Endothelial cell of hepatic sinusoid (primary cell): ENCODE data around the gene LENG9.
"Not testable (repeated sequence)": the region's sequence is repeated elsewhere in the genome, so short reads cannot be mapped to it uniquely, and the experiment has no call there.

Experiments used
- in situ Hi-C: cut with HindIII; loops from 2 replicates; pipeline ENCODE4 v1.10.0; 2017; ENCODE audit warnings: low sequenced_read_pairs

Gene LENG9

GRCh38 chr19:54478677-54479266, 15.2 kb upstream of the LENG9 start:
- in situ Hi-C loops = no loop called here

DNA sequence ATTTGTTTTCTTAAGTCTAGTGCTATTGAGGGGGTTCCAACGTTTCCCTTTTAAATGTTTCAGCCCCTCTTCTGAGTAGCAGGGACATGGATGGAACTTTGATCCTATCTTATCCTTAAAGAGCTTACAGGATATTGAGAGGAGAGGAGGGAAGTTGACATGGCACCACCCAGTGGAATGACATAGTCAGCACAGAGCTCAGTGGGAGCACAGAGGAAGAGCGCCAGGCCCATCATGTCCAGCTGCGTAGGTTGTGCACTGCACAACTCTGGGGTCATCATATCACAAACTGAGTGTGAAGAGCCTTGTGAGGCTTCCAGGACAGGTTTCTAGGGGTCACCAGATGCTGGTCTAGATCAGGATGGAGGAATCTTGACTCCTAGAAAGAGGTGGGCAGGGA, 14.1 kb upstream of the LENG9 start:
- in situ Hi-C loops = no loop called here

GRCh38 chr19:54475706-54476105, 12.1 kb upstream of the LENG9 start:
- in situ Hi-C loops = no loop called here

GRCh38 chr19:54473892-54474372, 10.4 kb upstream of the LENG9 start:
- in situ Hi-C loops = no loop called here

DNA sequence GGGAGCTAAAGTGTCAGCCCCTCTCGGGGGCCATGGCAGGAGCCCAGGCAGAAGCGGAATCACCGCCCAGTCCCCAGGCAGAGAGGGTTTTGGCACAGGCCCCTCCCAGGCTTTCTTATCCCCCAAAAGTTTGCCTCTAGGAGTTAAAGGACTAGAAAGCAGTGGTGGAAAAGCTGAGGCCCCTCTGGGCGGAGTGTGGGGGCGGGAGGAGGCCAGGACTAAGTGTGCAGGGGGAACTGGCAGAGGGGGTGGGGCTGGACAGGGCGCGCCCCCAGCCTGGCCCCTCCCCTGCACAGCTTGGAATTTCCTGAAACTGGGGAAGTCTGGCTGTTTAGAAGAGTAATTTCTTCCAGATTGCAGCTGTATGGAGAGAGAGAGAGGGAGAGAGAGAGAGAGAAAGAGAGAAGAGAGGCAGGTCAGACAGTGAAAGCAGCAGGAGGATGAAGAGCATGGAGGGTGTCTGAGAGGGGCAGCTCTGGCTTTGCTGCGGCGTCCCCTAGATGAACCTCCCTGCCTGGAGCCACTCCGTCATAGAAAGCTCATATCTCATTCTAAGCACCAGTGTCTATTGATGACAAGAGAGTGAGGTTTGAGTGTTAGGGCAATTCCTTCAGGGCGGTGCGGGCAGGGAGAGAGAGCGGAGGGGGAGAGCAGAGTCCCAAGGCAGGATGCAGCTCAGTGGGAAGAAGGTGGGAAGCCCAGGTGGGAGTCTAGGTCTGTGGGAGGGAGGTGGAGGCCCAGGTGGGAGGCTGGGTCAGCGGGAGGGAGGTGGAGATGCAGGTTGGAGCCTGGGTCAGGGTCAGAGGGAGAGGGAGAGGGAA, 9.7 kb upstream of the LENG9 start, which contains the start of gene CDC42EP5:
Gene CDC42EP5, minus strand, starts transcription at position 226 of the 821 bp plus-strand sequence. CDS start 7,749 bp downstream, outside the sequence.
- in situ Hi-C loops = no loop called here

GRCh38 chr19:54470991-54471782, 7.6 kb upstream of the LENG9 start:
- in situ Hi-C loops = no loop called here

- in situ Hi-C loops = no loop called here
Observed at GRCh38 chr19:54470276-54470887, 6.8 kb upstream of the LENG9 start.

GRCh38 chr19:54469496-54469934, 5.9 kb upstream of the LENG9 start:
- in situ Hi-C loops = no loop called here

DNA sequence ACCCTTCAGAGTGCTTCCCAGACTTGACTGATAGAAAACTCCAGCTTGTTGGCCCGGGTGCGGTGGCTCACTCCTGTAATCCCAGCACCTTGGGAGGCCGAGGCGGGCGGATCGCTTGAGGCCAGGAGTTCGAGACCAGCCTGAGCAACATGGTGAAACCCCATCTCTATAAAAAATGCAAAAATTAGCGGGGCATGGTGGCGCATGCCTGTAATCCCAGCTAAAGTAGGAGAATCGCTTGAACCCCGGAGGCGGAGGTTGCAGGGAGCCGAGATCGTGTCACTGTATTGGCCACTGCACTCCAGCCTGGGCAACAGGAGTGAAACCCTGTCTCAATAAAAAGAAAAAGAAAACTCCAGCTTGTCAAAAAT, 2.5 kb upstream of the LENG9 start:
- in situ Hi-C loops = not testable (repeated sequence)

DNA sequence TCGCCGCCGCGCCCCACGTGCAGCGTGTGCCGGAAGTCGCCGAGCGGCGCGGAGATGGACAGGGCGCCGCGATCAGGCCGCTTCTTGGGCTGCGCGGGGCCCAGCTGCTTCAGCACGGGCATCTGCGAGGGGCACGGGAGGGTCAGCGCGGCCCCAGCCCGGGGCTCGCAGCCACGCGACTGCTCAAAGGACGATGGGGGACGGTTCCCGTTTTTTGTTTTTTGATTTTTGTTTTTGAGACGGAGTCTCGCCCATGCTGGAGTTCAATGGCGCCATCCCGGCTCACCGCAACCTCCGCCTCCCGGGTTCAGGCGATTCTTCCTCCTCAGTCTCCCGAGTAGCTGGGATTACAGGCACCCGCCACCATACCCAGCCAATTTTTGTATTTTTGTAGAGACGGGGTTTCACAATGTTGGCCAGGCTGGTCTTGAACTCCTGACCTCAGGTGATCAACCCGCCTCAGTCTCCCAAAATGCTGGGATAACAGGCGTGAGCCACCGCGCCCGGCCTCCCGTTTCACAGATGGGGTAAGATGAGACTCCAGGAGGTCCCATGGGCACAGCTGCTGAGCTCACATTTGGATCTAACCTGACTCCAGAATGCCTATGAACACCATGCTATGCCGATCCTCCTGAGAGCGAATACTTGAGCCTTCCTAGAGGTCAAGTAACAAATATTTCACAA, 2.0 kb upstream of the LENG9 start:
- in situ Hi-C loops = no loop called here

GRCh38 chr19:54464630-54465425, 1.2 kb upstream of the LENG9 start:
- in situ Hi-C loops = no loop called here

GRCh38 chr19:54464044-54464629, 559 bp upstream of the LENG9 start:
- in situ Hi-C loops = no loop called here

DNA sequence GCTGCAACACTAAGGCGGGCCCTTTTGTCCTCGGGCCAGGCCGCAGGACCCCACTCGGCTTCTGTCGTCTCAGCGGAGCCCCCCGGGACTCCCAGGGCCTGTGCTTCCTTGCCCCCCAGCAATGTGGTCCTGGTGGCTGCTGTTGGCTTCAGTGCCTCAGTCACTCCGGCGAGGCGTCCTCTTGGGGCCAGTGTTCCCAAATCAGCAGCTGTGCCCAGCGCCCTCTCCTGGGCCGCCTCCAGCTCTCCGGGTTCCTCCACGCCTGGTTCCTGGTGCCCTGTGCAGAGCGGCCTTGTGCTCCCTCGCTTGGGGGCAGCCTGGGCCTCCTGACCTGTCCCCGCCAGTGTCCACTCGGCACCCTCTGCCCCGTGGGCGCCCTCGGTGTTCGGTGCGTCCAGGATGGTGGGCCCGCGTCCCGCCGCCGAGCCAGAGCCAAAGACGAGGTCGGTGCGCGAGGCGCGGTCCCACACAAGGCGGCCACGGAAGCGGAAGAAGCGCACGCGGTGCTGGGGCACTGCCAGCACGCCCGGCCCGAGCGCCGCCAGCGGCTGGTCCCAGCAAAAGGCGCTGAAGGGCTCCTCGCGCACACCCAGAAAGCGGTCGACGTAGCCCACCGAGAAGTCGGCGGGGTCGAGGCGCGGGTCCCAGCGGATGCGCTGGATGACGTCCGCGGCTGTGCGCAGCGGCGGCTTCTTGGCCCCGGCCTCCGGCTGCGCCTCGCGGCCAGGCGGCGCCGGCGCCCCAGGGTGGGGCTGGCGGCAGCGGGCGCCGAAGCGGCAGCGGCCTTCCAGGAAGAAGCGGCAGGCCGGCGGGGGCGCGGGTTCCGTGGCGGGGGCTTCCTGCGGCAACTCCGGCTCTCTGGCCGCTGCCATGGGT, 685 bp downstream of the LENG9 start:
- in situ Hi-C loops = no loop called here

- in situ Hi-C loops = no loop called here
Observed at GRCh38 chr19:54462047-54462654, 1.4 kb downstream of the LENG9 start.

DNA sequence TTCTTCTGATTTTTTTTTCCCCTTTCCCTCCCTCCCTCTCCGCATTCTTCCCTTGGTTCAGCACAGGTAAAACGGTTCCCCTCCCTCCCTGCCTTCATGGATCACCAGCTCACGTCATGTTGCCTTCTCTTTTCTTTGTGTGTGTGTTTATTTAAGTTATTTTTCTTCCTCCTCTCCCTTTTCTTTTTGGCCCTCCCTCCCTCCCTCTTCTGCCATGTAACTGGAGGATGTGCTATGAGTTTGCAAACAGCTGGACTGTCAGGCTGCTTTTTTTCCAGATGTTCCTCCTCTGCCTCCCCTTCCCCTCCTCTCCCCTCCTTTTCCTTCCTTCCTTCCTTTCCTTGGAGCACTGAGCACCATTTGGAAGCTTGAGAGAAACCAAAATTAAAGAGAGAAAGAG, 2.0 kb downstream of the LENG9 start:
- in situ Hi-C loops = no loop called here

DNA sequence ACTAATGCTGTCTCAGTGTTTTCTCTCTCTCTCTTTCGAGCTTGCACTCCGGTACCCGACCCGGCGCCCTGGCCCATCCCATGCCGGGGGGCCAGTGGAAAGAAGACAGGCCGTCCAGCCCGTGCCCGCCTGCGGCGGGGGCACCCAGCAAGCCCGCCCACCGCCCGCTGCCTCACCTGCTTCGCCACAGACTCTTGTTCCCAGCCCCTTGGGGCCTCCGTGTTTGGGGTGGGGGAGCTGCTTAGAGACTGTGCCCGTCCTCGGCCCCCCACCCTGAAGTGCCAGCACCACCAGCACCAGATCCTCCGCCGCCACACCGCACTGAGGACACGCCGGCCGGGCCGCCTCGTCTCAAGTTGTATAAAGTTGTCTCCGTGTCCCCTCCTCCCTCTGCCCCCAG, 2.4 kb downstream of the LENG9 start:
- in situ Hi-C loops = no loop called here

- in situ Hi-C loops = no loop called here
Observed at GRCh38 chr19:54460230-54461005, 3.2 kb downstream of the LENG9 start.
